Measurements from ENCODE around the gene ALKBH5. TPM values are rescaled to one million over a fixed set of nuclear protein-coding genes. Genes with fewer than 3 reads are reported as not detected.
"Not testable (repeated sequence)": the region's sequence is repeated elsewhere in the genome, so short reads cannot be mapped to it uniquely, and the experiment has no call there.

ALKBH5 gene
- total RNA-seq, 2 donors from 2014 or later, result 79.5 to 176 TPM

DNA sequence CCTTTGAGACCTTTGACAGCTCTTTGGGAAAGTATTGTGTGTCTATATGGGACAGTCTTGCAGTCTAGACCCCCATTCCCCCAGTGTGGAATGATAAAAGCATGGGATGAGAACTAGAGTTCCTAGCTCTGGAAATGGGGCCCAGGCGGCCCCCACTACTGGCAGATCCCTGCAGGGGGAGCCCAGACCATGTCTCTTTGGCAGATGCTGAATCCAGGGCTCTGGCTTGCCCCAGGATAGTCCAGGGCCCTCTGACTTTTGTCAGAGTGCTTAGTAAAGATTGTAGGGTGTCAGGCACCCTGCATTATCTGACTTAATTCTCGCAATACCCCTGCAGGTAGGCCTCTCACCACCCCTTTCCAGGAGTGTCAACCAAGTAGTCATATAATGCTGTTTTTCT is 8.3 kb downstream of the ALKBH5 start:
- peaks cover 2 to 31% of the 10 kb centered on the region in 2 donors for H3K36me3 Mint-ChIP-seq
- DNase-seq (ENCODE audit: low spot score in 2 of 2) (no peak), ATAC-seq (peak in 1 of 2 donors; percentile 36)
- no peak overlapping the region for H3K27ac Mint-ChIP-seq
- H3K9me3 Mint-ChIP-seq, result no peaks in the 10 kb centered on the region

DNA sequence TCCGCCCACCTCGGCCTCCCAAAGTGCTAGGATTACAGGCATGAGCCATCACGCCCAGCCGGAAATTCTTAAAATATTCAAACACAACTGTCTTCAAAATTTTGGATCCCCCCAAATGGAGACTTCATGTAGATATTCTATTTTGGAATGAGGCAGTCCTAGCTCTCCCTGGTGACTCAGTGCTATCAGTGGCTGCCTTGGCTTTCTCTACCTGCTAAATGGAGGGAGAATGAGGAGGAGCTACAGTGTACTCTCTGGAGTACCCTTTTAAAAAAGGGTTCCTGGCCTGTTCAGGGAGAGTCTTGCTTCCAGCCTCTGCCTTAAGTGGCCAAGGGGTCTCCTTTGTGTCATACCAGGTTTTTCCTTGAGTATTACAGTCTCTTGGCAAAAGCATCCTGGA is 10.8 kb downstream of the ALKBH5 start:
- ATAC-seq, result no peak
- Mint-ChIP-seq H3K27ac (peak overlapping the region in 1 of 2 donors; percentile 45), H3K36me3 (peaks cover 0 to 12% of the 10 kb centered on the region in 2 donors)

DNA sequence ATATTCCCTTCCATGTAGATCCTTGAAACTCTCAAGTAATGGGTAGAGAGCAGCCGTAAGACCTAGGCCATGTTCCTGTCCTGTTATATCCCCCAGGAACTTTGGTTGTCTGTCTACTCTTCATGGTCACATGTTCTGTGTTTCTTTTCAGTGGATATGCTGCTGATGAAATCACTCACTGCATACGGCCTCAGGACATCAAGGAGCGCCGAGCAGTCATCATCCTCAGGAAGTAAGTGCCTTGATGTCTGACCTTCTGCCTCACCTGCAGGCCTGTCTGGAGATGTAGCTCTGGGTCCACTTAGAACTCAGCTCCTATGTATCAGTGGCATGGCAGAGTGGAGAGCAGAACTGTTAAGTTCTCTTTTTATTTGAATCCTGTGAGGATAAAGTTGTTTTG is 11.2 kb downstream of the ALKBH5 start:
- Mint-ChIP-seq H3K27ac (peak overlapping the region in 1 of 2 donors; percentile 45), H3K36me3 (peaks cover 0 to 8% of the 10 kb centered on the region in 2 donors), H3K9me3 (no peaks in the 10 kb centered on the region)
- ATAC-seq (no peak), DNase-seq (ENCODE audit: low spot score in 2 of 2) (no peak)

More for the DNA sequence above, 10.8 kb downstream of the ALKBH5 start:
- no peaks in the 10 kb centered on the region for H3K9me3 Mint-ChIP-seq
- no peak for DNase-seq (ENCODE audit: low spot score in 2 of 2)

DNA sequence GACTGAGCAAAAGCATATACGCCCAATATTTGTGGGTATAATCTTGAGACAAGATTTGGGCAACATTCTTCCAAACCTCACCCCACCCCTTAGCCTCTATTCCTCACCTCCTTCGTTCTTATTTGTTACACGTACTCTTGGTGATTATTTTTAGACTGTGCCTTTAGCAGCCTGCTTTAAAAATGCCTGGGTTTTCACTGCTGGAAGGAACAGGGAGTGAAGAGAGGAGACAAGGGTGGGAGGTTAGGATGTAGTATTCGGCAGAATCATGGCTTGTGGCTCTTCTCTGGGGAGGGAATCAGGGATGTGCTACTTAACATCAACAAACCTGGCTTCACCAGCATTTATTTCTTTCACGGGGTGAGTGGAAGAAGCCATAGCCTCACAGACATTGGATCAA is 11.6 kb downstream of the ALKBH5 start:
- Mint-ChIP-seq H3K36me3 (peaks cover 0 to 5% of the 10 kb centered on the region in 2 donors), H3K27ac (peak overlapping the region; percentile 45 to 52), H3K9me3 (no peaks in the 10 kb centered on the region)
- ATAC-seq, result no peak
- DNase-seq (ENCODE audit: low spot score in 2 of 2), result no peak

DNA sequence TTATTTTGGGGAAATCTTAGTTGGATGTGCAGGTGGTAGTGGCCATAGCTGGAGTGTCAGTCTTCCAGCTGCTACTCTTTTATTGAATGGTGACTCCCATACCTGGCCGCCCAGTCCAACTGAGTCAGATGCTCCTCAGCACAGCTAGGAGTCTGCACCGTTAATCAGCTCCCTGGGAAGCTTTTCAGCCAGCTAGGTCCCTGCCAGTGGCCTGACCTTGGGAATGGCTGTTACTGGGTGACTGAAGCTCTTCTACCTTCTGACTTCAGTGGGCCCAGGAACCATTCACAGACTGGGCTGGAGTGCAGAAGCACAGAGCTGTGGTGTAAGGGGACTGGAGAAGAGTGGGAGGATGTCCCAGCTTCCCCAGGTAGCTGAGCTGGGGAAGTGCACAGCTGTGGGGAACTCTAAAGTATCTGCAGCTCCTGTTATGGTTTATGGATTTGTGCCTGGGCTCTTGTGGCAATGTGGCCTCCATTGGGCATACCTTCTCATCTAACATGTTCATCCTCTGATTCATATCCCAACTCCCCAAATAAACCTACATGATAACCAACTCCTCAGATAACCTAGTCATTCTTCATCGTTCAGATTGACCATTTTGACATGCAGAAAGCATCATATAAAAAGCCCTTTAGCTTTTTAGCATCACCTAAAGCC is 14.0 kb downstream of the ALKBH5 start:
- no peak for DNase-seq (ENCODE audit: low spot score in 2 of 2)
- no peak for ATAC-seq
- Mint-ChIP-seq H3K36me3 (peaks cover 0 to 5% of the 10 kb centered on the region in 2 donors), H3K9me3 (no peaks in the 10 kb centered on the region), H3K27ac (peak overlapping the region; percentile 63 to 81)

DNA sequence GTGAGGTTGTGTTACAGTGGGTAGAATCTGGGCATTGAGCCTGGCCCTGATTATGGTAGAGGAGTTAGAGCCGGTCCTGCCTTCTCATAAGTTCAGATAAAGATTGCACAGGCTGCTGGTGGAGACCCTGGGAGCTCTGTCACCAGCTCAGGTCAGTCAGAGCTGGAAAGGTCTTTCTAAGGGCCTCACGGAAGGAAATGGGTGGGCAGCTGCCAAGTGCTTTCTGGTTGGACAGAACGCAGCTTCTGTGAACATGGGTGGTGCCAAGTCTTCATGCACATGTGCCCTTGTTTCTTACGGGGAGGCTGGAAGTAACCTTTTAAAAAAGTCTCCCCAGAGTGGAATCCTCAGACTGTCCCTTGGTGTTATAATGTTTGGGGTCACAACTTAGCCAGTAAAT is 14.9 kb downstream of the ALKBH5 start:
- peaks cover 0 to 4% of the 10 kb centered on the region in 2 donors for H3K36me3 Mint-ChIP-seq
- H3K27ac Mint-ChIP-seq, result peak overlapping the region; percentile 63 to 85
- no peak for DNase-seq (ENCODE audit: low spot score in 2 of 2)
- no peak for ATAC-seq
- H3K9me3 Mint-ChIP-seq, result no peaks in the 10 kb centered on the region

DNA sequence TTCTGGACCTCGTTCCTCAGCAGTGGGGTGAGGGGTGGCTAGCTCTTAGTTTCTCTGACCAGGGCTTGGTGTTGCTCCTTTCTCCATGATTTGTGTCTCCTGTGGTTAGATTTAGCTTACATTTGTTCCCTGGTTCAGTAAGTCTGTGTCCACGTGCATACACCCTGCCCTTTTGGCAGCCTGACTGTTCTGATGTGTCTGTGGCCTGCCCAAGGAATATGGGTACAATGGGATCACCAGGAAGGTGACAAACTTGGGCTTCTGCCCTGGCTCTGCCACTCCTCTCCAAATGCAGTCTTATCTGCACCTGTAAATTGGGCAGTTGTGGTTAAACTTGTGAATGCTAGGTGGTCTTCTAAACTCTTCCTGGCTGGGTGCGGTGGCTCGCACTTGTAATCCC is 17.5 kb downstream of the ALKBH5 start:
- no peak for DNase-seq (ENCODE audit: low spot score in 2 of 2)
- Mint-ChIP-seq H3K9me3 (no peaks in the 10 kb centered on the region), H3K27ac (peak overlapping the region; percentile 5 to 84), H3K36me3 (no peaks in the 10 kb centered on the region)
- ATAC-seq, result no peak

DNA sequence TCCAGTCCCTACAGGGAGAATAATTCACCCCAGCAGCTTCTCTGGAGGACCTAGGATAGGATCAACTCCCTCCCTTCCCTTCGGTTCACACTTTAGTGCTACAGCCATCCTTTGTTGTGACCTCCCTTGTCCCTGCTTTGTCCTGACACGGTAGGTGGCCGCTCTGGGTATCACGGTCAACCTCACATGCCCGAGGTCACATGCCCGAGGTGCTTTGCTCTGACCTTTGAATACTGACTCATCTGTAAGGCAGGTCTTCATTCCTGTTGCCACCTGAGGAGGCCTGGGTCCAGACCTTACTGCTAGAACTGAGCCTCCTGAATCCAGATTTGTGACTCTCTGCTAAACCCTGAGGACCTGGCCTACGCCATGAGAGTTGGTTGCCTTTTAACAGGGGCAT is 19.7 kb downstream of the ALKBH5 start:
- Mint-ChIP-seq H3K9me3 (no peaks in the 10 kb centered on the region), H3K36me3 (no peaks in the 10 kb centered on the region), H3K27ac (peak overlapping the region; percentile 7 to 64)
- DNase-seq (ENCODE audit: low spot score in 2 of 2) (no peak), ATAC-seq (no peak)

DNA sequence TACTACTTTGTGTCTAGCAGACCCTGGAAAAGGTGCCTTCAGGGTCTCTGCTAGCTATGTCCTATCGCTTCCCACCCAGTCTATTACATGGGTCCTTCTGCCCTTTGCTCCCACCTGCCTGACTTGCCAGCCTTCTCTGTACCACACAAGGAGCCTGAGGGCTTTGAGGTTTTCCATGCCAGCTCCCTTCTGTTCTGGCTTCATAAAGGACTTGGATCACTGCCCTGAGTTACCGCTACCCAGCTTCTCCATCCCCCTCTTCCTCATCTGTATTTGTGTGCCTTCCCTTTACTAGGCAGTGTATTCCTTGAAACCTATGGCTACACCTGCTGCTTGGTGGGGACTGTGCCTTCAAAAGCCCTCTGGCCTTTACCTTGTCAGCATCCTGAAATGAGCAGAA is 22.2 kb downstream of the ALKBH5 start:
- DNase-seq (ENCODE audit: low spot score in 2 of 2) (no peak), ATAC-seq (no peak)
- peak overlapping the region; percentile 72 to 73 for H3K27ac Mint-ChIP-seq
- no peaks in the 10 kb centered on the region for H3K36me3 Mint-ChIP-seq
- H3K9me3 Mint-ChIP-seq, result no peaks in the 10 kb centered on the region

DNA sequence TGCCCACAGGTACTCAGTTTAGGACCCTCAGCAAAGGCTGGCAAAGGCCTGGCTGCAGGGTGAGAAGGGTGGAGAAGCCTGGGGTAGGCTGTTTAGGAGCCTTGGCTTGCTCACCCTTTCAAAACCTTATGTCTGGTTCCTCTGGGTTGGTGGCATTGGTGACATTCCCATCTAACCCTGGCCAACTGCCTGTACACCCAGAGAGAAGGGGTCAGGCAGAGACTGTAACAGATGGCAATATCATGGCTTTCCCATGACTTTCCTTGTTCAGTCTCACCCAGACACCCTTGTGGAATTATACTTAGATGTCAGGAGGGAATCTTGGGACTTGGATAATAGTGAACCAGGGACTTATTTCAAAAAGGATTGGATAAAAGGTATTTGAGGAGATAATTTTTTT is 23.3 kb downstream of the ALKBH5 start:
- DNase-seq (ENCODE audit: low spot score in 2 of 2) (no peak), ATAC-seq (no peak)
- no peaks in the 10 kb centered on the region for H3K9me3 Mint-ChIP-seq
- H3K36me3 Mint-ChIP-seq, result no peaks in the 10 kb centered on the region
- peak overlapping the region; percentile 44 to 76 for H3K27ac Mint-ChIP-seq

DNA sequence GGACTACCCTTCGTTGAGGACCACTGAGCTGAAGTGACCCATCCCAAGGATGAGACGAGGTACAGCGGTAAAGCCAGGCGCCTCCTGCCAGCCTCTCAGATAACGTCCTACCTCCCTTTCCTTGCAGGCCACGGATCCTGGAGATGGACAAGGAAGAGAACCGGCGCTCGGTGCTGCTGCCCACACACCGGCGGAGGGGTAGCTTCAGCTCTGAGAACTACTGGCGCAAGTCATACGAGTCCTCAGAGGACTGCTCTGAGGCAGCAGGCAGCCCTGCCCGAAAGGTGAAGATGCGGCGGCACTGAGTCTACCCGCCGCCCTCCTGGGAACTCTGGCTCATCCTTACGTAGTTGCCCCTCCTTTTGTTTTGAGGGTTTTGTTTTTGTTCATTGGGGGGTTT is 24.5 kb downstream of the ALKBH5 start:
- ATAC-seq (no peak), DNase-seq (ENCODE audit: low spot score in 2 of 2) (no peak)
- Mint-ChIP-seq H3K36me3 (no peaks in the 10 kb centered on the region), H3K9me3 (no peaks in the 10 kb centered on the region), H3K27ac (peak overlapping the region; percentile 9 to 81)

DNA sequence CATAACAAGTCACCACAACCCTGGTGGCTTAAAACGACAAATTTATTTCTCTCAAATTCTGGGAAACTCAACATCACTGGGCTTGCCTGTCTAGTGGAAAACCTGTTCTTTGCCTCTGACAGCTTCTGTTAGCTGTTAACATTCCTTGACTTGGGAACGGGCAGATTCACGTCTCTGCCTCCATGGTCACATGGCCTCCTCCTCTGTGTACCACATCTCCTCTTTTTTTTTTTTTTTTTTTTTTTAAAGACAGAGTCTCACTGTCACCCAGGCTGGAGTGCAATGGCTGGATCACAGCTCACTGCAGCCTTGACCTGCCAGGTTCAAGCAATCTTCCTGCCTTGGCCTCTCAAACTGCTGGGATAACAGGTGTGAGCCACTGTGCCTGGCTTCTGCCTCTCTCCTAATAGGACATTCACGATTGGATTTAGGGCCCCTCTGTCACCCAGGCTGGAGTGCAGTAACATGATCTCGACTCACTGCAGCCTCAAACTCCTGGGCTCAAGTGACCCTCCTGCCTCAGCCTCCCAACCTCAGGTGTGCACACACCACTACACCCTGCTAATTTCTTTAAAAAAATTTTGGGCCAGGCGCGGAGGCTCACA is 30.1 kb downstream of the ALKBH5 start:
- ATAC-seq (no peak), DNase-seq (ENCODE audit: low spot score in 2 of 2) (no peak)
- H3K36me3 Mint-ChIP-seq, result no peaks in the 10 kb centered on the region
- H3K9me3 Mint-ChIP-seq, result no peaks in the 10 kb centered on the region
- H3K27ac Mint-ChIP-seq, result peak overlapping the region in 1 of 2 donors; percentile 14

DNA sequence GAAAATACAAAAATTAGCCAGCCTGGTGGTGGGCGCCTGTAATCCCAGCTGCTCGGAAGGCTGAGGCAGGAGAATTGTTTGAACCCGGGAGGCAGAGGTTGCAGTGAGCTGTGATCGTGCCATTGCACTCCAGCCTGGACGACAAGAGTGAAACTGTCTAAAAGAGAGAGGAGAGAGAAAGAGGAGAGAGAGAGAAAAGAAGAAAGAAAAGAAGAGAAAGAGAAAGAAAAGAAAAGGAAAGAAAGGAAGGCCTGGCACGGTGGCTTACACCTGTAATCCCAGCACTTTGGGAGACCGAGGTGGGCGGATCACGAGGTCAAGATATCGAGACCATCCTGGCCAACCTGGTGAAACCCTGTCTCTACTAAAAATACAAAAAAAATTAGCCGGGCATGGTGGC is 33.3 kb downstream of the ALKBH5 start:
- H3K9me3 Mint-ChIP-seq; DNase-seq (ENCODE audit: low spot score in 2 of 2); ATAC-seq; H3K27ac Mint-ChIP-seq; H3K36me3 Mint-ChIP-seq: not testable (repeated sequence)

DNA sequence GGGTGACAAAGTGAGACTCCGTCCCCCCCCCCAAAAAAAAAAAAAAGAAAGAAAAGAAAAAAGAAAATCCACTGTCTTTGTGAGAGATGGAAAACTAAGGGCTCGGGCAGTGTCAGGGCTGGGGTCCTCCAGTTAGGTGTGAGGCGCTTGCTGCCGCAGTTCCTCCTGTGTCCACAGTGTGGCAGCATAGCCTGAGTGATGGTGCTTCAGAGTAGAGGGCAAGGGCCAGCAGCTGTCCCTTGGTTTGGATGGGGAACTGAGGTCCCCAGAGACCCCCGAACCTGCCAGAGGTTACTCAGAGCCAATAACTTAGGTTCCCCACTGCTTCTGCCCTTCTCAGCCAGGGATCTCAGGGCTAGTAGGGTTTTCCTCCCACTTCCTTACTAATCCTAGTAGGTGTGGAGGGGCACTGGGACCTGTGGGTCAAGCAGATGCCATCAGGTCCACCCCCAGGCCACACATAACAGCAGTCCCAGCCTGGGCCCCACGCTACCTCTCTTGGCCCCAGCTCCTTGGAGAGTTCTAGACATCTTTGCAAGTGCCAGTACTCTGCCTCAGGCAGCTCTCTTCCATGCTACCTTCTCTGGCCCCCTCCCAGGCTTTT is 33.9 kb downstream of the ALKBH5 start:
- ATAC-seq (peak; percentile 86 to 90), DNase-seq (ENCODE audit: low spot score in 2 of 2) (peak; percentile 77 to 85)
- peak overlapping the region; percentile 20 to 73 for H3K27ac Mint-ChIP-seq
- no peaks in the 10 kb centered on the region for H3K36me3 Mint-ChIP-seq
- no peaks in the 10 kb centered on the region for H3K9me3 Mint-ChIP-seq

DNA sequence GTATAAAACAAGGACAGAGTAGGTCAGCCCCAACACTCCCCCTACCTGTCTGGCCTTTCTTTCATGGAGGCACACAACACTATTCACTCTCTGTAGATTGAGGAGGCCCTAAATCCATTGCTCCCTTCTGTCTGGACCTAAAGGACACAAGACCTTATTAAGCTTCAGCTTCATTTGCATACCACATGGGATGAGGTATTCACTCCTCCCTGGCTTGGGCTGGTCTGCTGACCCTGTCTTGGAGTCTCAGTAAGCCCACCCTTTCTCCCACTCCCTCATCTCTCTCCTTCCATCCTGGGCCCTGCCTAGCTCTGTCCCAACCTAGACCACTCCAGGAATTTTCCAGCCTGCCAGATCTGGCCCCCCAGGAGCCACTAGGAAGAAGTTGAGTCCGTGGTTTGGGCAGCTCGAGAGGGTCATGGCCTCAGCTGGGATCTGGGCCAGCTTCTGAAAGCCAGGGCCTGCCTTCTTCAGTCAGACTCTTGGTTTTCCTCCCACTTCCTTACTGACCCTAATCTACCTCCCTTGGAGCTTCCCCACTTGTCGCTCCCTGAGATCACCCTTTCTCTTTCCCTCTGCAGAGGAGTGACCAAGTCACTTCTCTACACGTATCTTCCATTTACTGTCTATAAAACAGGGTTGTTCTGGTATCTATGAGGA is 35.3 kb downstream of the ALKBH5 start:
- Mint-ChIP-seq H3K27ac (peak overlapping the region in 1 of 2 donors; percentile 6), H3K9me3 (no peaks in the 10 kb centered on the region), H3K36me3 (no peaks in the 10 kb centered on the region)
- no peak for ATAC-seq
- DNase-seq (ENCODE audit: low spot score in 2 of 2), result no peak

DNA sequence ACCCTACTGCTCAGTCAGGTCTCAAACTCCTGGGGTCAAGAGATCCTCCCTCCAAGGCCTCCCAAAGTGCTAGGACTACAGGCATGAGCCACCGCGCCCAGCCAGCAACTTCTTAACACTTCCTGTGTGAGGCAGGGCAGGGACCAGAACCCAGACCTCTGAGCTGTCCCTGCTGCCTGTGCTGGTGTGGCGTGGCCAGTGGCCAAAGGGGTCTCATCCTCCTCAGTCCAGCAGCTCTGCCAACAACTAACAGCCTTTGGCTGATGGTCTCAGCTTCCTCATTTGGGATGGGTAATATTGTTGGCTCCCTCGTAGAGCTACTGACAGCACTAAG is 40.4 kb downstream of the ALKBH5 start:
- peaks cover 0 to 7% of the 10 kb centered on the region in 2 donors for H3K36me3 Mint-ChIP-seq
- H3K27ac Mint-ChIP-seq, result no peak overlapping the region
- no peaks in the 10 kb centered on the region for H3K9me3 Mint-ChIP-seq
- DNase-seq (ENCODE audit: low spot score in 2 of 2) (no peak), ATAC-seq (no peak)

DNA sequence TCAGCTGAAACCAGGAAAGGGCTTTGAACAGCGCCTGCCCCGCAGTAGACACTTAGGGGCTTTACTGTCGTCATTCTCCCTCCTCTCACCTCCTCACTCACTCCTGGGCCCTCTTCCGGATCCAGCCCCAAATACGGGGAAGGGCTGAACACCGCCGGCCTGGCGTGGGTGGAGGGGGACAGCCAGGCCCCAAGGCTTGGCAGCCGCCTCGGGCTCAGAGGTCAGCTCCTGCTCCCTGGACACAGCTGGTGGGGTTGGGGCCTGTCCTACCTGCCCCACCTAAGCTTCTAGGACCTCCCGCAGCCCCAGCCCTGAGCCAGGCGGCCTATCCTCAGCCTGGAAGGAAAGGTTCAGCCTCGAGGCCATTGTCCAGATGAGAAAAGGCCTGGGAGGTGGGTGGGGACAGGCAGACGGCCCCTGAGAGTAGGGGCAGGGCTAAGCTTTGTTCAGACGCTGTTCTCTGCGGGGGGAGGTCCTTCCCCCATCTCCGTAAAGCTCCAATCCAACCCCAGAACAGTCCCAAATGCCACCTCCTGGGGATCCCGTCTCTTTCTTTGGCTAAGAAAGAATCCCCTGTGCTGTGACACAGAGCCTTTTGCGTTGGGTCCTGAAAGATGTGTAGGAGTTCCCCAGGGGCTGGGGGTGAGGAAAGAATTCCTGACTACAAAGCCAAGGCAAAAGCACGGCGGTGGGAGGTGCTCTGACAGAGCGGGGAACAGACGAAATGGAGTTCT is 40.9 kb downstream of the ALKBH5 start:
- Mint-ChIP-seq H3K27ac (peak overlapping the region in 1 of 2 donors; percentile 55), H3K36me3 (peaks cover 0 to 7% of the 10 kb centered on the region in 2 donors), H3K9me3 (no peaks in the 10 kb centered on the region)
- DNase-seq (ENCODE audit: low spot score in 2 of 2) (no peak), ATAC-seq (no peak)

All from activated naive CD4-positive, alpha-beta T cell treated with anti-CD3 and anti-CD28 coated beads, Interleukin-2, amount 50 U/mL, for 72 hours (primary cell).